ENCODE data around the gene IFNW1.

IFNW1 gene

DNA sequence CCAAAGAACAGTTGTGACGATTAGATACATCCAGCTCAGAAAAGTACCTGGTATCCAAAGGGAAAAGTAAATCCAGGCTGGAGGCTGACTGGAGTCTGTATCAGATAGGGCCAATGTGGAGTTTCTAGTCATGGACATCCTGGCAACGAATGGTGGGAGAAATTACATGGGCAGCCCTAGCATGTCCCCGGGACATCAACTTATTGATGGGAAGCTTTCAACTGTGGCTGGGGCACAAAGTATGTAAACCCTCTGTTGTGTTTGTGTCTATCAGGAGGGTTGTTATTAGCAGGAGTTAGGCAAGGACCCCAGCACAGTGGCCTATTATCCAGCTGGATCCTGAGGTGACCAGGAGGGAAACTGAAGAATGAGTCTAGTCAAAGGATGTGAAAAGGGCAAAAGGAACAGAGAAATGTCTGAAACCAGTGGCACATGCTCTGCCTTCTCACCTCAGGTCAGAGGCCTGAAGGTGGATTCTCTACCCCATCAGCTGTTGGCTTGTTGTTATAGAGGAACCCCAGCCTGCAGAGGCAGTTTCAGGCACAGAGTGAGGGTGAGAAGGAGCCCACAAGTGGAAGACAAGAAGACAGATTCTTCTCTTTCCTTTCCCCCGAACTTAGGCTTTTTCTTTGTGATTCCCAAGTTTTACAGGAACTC is 19.9 kb downstream of the IFNW1 start:
- DNase-seq (ENCODE audit: extremely low read depth, low read depth), result no peak
- TF ChIP-seq, protein P1, sequence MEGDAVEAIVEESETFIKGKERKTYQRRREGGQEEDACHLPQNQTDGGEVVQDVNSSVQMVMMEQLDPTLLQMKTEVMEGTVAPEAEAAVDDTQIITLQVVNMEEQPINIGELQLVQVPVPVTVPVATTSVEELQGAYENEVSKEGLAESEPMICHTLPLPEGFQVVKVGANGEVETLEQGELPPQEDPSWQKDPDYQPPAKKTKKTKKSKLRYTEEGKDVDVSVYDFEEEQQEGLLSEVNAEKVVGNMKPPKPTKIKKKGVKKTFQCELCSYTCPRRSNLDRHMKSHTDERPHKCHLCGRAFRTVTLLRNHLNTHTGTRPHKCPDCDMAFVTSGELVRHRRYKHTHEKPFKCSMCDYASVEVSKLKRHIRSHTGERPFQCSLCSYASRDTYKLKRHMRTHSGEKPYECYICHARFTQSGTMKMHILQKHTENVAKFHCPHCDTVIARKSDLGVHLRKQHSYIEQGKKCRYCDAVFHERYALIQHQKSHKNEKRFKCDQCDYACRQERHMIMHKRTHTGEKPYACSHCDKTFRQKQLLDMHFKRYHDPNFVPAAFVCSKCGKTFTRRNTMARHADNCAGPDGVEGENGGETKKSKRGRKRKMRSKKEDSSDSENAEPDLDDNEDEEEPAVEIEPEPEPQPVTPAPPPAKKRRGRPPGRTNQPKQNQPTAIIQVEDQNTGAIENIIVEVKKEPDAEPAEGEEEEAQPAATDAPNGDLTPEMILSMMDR (IDR thresholded peaks at IDR 0.05; ENCODE audit: low read depth, low read length), result no peak

GRCh38 chr9:21121079-21121478 is 20.6 kb downstream of the IFNW1 start:
- TF ChIP-seq, protein P1 (IDR thresholded peaks at IDR 0.05; ENCODE audit: low read depth, low read length), result no peak
- no peak for DNase-seq (ENCODE audit: extremely low read depth, low read depth)

DNA sequence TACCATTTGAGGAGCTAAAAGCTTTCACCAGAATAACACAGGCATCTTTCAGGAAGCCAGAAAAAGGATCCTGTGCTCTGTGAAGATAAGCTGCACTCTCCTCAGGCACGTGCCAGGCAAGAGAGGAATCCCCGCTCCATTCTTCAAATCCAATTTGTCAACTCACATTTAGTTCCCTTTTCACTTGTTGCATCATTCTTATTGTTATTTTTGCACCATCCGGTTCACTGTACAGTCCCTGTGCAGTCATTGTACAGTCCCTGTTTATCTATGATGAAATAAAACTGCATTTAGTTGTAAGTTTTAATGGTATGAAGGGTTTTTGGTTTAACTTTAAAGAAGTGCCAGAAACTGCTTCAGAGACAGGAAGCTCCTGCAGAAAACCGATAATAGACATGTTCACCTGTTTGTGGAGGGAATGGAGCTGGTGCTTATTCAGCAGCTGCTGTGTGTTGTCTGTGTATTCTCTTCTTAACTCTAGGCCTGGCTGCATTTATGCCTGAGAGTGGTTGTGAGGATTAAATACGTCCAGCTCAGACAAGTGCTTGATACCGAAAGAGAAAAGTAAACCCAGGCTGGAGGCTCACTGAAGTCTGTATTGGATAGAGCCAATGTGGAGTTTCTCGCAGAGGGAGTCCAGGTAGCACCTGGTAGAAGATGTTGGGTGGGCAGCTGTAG is 22.4 kb downstream of the IFNW1 start:
- DNase-seq (ENCODE audit: extremely low read depth, low read depth), result no peak
- TF ChIP-seq, protein P1 (IDR thresholded peaks at IDR 0.05; ENCODE audit: low read depth, low read length), result no peak

- DNase-seq (ENCODE audit: extremely low read depth, low read depth), result no peak
- TF ChIP-seq, protein P1 (IDR thresholded peaks at IDR 0.05; ENCODE audit: low read depth, low read length), result no peak
These were observed 27.3 kb downstream of the IFNW1 start for GRCh38 chr9:21114311-21114710.

DNA sequence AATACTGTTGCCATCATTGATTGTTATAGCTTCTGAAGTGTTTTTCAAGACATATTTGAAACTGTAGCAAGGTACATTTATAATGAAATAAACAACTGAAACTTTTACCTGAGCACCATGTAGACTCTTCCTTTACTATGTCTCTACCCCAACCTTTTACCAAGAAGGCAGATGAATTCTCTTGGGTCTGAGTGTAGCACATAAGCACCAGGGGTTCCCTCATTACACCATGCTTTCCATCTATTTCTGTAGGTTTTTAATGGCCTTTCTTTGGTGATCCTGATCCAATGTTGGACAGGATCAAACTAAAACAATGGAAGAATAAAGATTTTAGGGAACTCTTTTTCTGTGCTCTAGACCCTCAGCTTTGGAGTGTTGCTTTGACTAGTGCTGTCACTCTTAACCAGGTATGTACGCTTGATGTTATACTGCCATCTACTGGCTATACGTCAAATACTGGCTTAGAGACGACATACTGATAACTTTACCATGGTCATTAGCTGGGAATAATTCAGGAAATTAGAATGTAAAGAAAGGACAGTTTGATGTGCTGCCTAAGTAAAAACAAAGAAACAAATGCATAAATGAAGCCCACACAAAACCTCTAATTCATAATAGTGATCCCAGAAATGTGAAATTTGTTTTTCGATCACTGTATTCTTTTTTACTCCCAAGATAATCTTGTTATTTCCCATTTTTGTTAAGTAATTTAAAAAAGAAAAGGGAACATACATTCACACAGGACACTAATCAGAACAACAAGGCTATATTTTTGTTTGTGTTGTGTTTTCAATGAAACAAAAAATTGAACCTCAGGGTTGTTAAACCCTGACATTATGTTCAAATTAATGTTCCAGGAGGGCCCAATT is 30.7 kb downstream of the IFNW1 start:
- TF ChIP-seq, protein P1 (IDR thresholded peaks at IDR 0.05; ENCODE audit: low read depth, low read length), result peak; percentile 83
- peak; percentile 51 for DNase-seq (ENCODE audit: extremely low read depth, low read depth)

- no peak for DNase-seq (ENCODE audit: extremely low read depth, low read depth)
These were observed 36.8 kb downstream of the IFNW1 start for GRCh38 chr9:21104787-21105186.

More at GRCh38 chr9:21104787-21105186, 36.8 kb downstream of the IFNW1 start:
- TF ChIP-seq, protein P1 (IDR thresholded peaks at IDR 0.05; ENCODE audit: low read depth, low read length), result no peak
